NT2/D1 (cell line): ENCODE measurements around the gene ELN.
A peak's percentile ranks its signal among the peaks of the same experiment; 100 is the strongest.

Experiments
- DNase-seq: peaks from one replicate; pipeline ENCODE4 v3.0.0-alpha.2; 2011; ENCODE audit warnings: low read depth, low spot score
- H3K27me3 ChIP-seq: 2 replicates; pipeline ENCODE4 v1.6.0; 2011; ENCODE audit warnings: mild to moderate bottlenecking; ENCODE audit not compliant: insufficient read length, insufficient read depth
- H3K36me3 ChIP-seq: 2 replicates; pipeline ENCODE4 v1.6.1; 2011; ENCODE audit warnings: mild to moderate bottlenecking, low read length, mixed read lengths; ENCODE audit not compliant: insufficient read depth, insufficient read length
- H3K4me1 ChIP-seq: 2 replicates; pipeline ENCODE4 v1.5.1; 2011; ENCODE audit not compliant: insufficient read depth, insufficient read length
- H3K4me3 ChIP-seq: 2 replicates; pipeline ENCODE4 v1.5.1; 2011; ENCODE audit warnings: low read depth; ENCODE audit not compliant: insufficient read length
- H3K9ac ChIP-seq: 2 replicates; pipeline ENCODE4 v1.6.0; 2011; ENCODE audit warnings: low read depth; ENCODE audit not compliant: insufficient read length
- H3K9me3 ChIP-seq: 2 replicates; pipeline ENCODE4 v1.5.1; 2011; ENCODE audit warnings: mild to moderate bottlenecking, low read length; ENCODE audit not compliant: insufficient read depth
- SUZ12 ChIP-seq: IDR thresholded peaks from 2 replicates; pipeline ENCODE4 v1.6.1; 2011; ENCODE audit not compliant: insufficient read length, insufficient read depth; ENCODE audit errors: extremely low read depth
- YY1 ChIP-seq: IDR thresholded peaks from 2 replicates; pipeline ENCODE4 v1.6.1; 2011; ENCODE audit not compliant: insufficient read length, insufficient read depth
- ZNF274 ChIP-seq: IDR thresholded peaks from 2 replicates; pipeline ENCODE4 v1.6.1; 2011; ENCODE audit warnings: mild to moderate bottlenecking, low read depth, low read length

ELN gene

GRCh38 chr7:74069086-74069541 lies 41.1 kb downstream of the ELN start:
- Histone ChIP-seq H3K36me3 (no peaks in the 10 kb centered on the region), H3K4me1 (no peaks in the 10 kb centered on the region), H3K9ac (no peak overlapping the region), H3K9me3 (no peaks in the 10 kb centered on the region), H3K4me3 (no peak overlapping the region), H3K27me3 (no peaks in the 10 kb centered on the region)
- no peak for DNase-seq
- no peak for TF ChIP-seq ZNF274
- no peak for TF ChIP-seq SUZ12
- no peak for TF ChIP-seq YY1

- Histone ChIP-seq H3K9me3 (no peaks in the 10 kb centered on the region), H3K27me3 (no peaks in the 10 kb centered on the region), H3K4me1 (no peaks in the 10 kb centered on the region), H3K36me3 (no peaks in the 10 kb centered on the region), H3K9ac (no peak overlapping the region), H3K4me3 (no peak overlapping the region)
- no peak for DNase-seq
- no peak for TF ChIP-seq SUZ12
- TF ChIP-seq YY1 = no peak
- no peak for TF ChIP-seq ZNF274
These were observed 42.0 kb downstream of the ELN start for GRCh38 chr7:74069790-74070618.

- H3K36me3 ChIP-seq = no peaks in the 10 kb centered on the region
- H3K9me3 ChIP-seq = no peaks in the 10 kb centered on the region
- H3K4me3 ChIP-seq = no peak overlapping the region
- DNase-seq = no peak
- H3K4me1 ChIP-seq = no peaks in the 10 kb centered on the region
- no peak overlapping the region for H3K9ac ChIP-seq
- TF ChIP-seq SUZ12 (no peak), ZNF274 (no peak), YY1 (no peak)
- H3K27me3 ChIP-seq = no peaks in the 10 kb centered on the region
These were observed 42.6 kb downstream of the ELN start for GRCh38 chr7:74070619-74070921.

GRCh38 chr7:74071121-74071520 lies 43.1 kb downstream of the ELN start:
- DNase-seq = no peak
- Histone ChIP-seq H3K4me3 (no peak overlapping the region), H3K9me3 (no peaks in the 10 kb centered on the region), H3K4me1 (no peaks in the 10 kb centered on the region), H3K9ac (no peak overlapping the region), H3K36me3 (no peaks in the 10 kb centered on the region), H3K27me3 (no peaks in the 10 kb centered on the region)
- TF ChIP-seq YY1 = no peak

- no peak overlapping the region for H3K9ac ChIP-seq
- TF ChIP-seq SUZ12 (no peak), YY1 (no peak), ZNF274 (no peak)
- no peak for DNase-seq
- H3K9me3 ChIP-seq = no peaks in the 10 kb centered on the region
- no peak overlapping the region for H3K4me3 ChIP-seq
- no peaks in the 10 kb centered on the region for H3K27me3 ChIP-seq
- H3K36me3 ChIP-seq = no peaks in the 10 kb centered on the region
- no peaks in the 10 kb centered on the region for H3K4me1 ChIP-seq
These were observed 46.8 kb downstream of the ELN start for GRCh38 chr7:74074770-74075169.

GRCh38 chr7:74078461-74078860 lies 50.5 kb downstream of the ELN start:
- no peaks in the 10 kb centered on the region for H3K9me3 ChIP-seq

GRCh38 chr7:74082770-74083116 lies 54.8 kb downstream of the ELN start:
- Histone ChIP-seq H3K4me3 (peak overlapping the region; percentile 40), H3K27me3 (no peaks in the 10 kb centered on the region), H3K4me1 (peaks cover 11% of the 10 kb centered on the region), H3K9me3 (no peaks in the 10 kb centered on the region), H3K36me3 (peaks cover 12% of the 10 kb centered on the region), H3K9ac (peak overlapping the region; percentile 79)
- TF ChIP-seq ZNF274 (no peak), YY1 (no peak), SUZ12 (no peak)
- no peak for DNase-seq

More at GRCh38 chr7:74078461-74078860, 50.5 kb downstream of the ELN start:
- peaks cover 2% of the 10 kb centered on the region for H3K4me1 ChIP-seq
- no peak for TF ChIP-seq ZNF274
- TF ChIP-seq SUZ12 = no peak
- no peak for TF ChIP-seq YY1
- H3K36me3 ChIP-seq = no peaks in the 10 kb centered on the region
- no peak overlapping the region for H3K4me3 ChIP-seq
- H3K27me3 ChIP-seq = no peaks in the 10 kb centered on the region
- H3K9ac ChIP-seq = no peak overlapping the region
- no peak for DNase-seq
